Measurements from ENCODE around the gene PHKG2. TPM values are rescaled to one million over a fixed set of nuclear protein-coding genes. Genes with fewer than 3 reads are reported as not detected.

Gene PHKG2
- total RNA-seq, 2 donors from 2014 or later = 31.6 to 38.1 TPM

GRCh38 chr16:30793508-30794069, 45.4 kb downstream of the PHKG2 start:
- ATAC-seq (no peak), DNase-seq (no peak)
- H3K27ac Mint-ChIP-seq = no peak overlapping the region
- H3K27me3 Mint-ChIP-seq = no peaks in the 10 kb centered on the region
- H3K4me1 Mint-ChIP-seq = no peaks in the 10 kb centered on the region
- no peaks in the 10 kb centered on the region for H3K36me3 Mint-ChIP-seq (ENCODE audit: low read depth)
- H3K9me3 ChIP-seq (ENCODE audit: control insufficient read depth, low read length, poor library complexity, severe bottlenecking) = no peaks in the 10 kb centered on the region
- no peak overlapping the region for H3K4me3 Mint-ChIP-seq

GRCh38 chr16:30794634-30795033, 46.4 kb downstream of the PHKG2 start:
- H3K9me3 ChIP-seq (ENCODE audit: control insufficient read depth, low read length, poor library complexity, severe bottlenecking) = no peaks in the 10 kb centered on the region
- ATAC-seq = no peak
- Mint-ChIP-seq H3K36me3 (ENCODE audit: low read depth) (no peaks in the 10 kb centered on the region), H3K4me3 (no peak overlapping the region), H3K27ac (no peak overlapping the region), H3K27me3 (no peaks in the 10 kb centered on the region), H3K4me1 (no peaks in the 10 kb centered on the region)
- no peak for DNase-seq

- no peaks in the 10 kb centered on the region for H3K36me3 Mint-ChIP-seq (ENCODE audit: low read depth)
- no peak for DNase-seq
- no peaks in the 10 kb centered on the region for H3K9me3 ChIP-seq (ENCODE audit: control insufficient read depth, low read length, poor library complexity, severe bottlenecking)
- peaks cover under 1% of the 10 kb centered on the region for H3K4me1 Mint-ChIP-seq
- H3K4me3 Mint-ChIP-seq = no peak overlapping the region
- ATAC-seq = no peak
- no peak overlapping the region for H3K27ac Mint-ChIP-seq
- no peaks in the 10 kb centered on the region for H3K27me3 Mint-ChIP-seq
Measured at GRCh38 chr16:30797670-30798309, 49.6 kb downstream of the PHKG2 start.

Other genes with a start within 250 kb of the PHKG2 start
- gene ZNF768, start 221.9 kb upstream of the PHKG2 start, total RNA-seq = 1 to 10 TPM; 5.1 to 5.3 TPM
- 1 to 10 TPM; 7.6 TPM for gene ZNF747, start 213.6 kb upstream of the PHKG2 start, total RNA-seq
- gene ZNF764, start 190.1 kb upstream of the PHKG2 start, total RNA-seq = 10 to 100 TPM; 19.5 to 21.4 TPM
- 10 to 100 TPM; 11.4 to 14.0 TPM for gene ZNF688, start 176.7 kb upstream of the PHKG2 start, total RNA-seq
- gene ZNF785, start 162.7 kb upstream of the PHKG2 start, total RNA-seq = 10 to 100 TPM in 1 of 2 donors, 1 to 10 TPM in 1; 8.5 to 11.7 TPM
- 10 to 100 TPM in 1 of 2 donors, 1 to 10 TPM in 1; 8.3 to 14.4 TPM for gene ZNF689, start 138.0 kb upstream of the PHKG2 start, total RNA-seq
- gene PRR14, start 97.5 kb upstream of the PHKG2 start, total RNA-seq = 10 to 100 TPM; 74.1 to 89.1 TPM
- 100 to 1,000 TPM; 217 to 246 TPM for gene FBRS, start 90.0 kb upstream of the PHKG2 start, total RNA-seq
- gene SRCAP, start 49.3 kb upstream of the PHKG2 start, total RNA-seq = 10 to 100 TPM; 86.9 to 90.5 TPM
- gene CFAP119, start 13.6 kb downstream of the PHKG2 start, total RNA-seq = 1 to 10 TPM; 1.1 to 2.0 TPM
- 10 to 100 TPM; 57.8 to 64.5 TPM for gene RNF40, start 13.9 kb downstream of the PHKG2 start, total RNA-seq
- 1 to 10 TPM; 1.4 to 1.5 TPM for gene ZNF629, start 38.8 kb downstream of the PHKG2 start, total RNA-seq
- 10 to 100 TPM; 22.5 to 22.8 TPM for gene BCL7C, start 145.7 kb downstream of the PHKG2 start, total RNA-seq
- gene CTF1, start 148.2 kb downstream of the PHKG2 start, total RNA-seq = under 1 TPM in 1 of 2 donors, not detected in 1; 0.26 TPM
- gene FBXL19, start 175.1 kb downstream of the PHKG2 start, total RNA-seq = 10 to 100 TPM; 12.6 to 13.2 TPM
- 1 to 10 TPM; 6.4 to 7.5 TPM for gene ORAI3, start 200.6 kb downstream of the PHKG2 start, total RNA-seq
- gene SETD1A, start 209.3 kb downstream of the PHKG2 start, total RNA-seq = 10 to 100 TPM; 31.3 to 45.5 TPM
- gene HSD3B7, start 236.8 kb downstream of the PHKG2 start, total RNA-seq = under 1 TPM; 0.21 to 0.60 TPM